Right cardiac atrium (tissue), 5 donors: Measurements from ENCODE around the gene ARID3B. TPM values are rescaled to one million over a fixed set of nuclear protein-coding genes. Genes with fewer than 3 reads are reported as not detected.
"Not testable (repeated sequence)": the region's sequence is repeated elsewhere in the genome, so short reads cannot be mapped to it uniquely, and the experiment has no call there.

ENCODE experiments used
- ATAC-seq, 2 donors: fragments of 200-7000 bp; cut with Tn5 transposase; one replicate each; pipeline versions ENCODE4 v1.8.0 to v1.9.1; 2020; ENCODE audit warnings: moderate library complexity in 2 of 2, mild to moderate bottlenecking in 1 of 2
- DNase-seq, 3 donors: peaks; one replicate each; pipeline ENCODE4 v3.0.0-alpha.2; 2020
- H3K27ac ChIP-seq: one replicate; pipeline ENCODE4 v1.5.1; 2013; ENCODE audit warnings: mild to moderate bottlenecking, low read length, control low read depth, moderate library complexity
- H3K27me3 ChIP-seq: one replicate; pipeline ENCODE4 v1.6.1; 2013; ENCODE audit not compliant: control insufficient read depth, insufficient read depth
- H3K4me1 ChIP-seq: one replicate; pipeline ENCODE4 v1.6.1; 2013; ENCODE audit warnings: low read length; ENCODE audit not compliant: control insufficient read depth, insufficient read depth
- H3K4me3 ChIP-seq: one replicate; pipeline ENCODE4 v1.5.1; 2013; ENCODE audit warnings: low read length, control low read depth
- H3K9me3 ChIP-seq: one replicate; pipeline ENCODE4 v1.6.1; 2013; ENCODE audit warnings: low read length; ENCODE audit not compliant: control insufficient read depth
- WGBS: extraction: QIAGEN DNeasy Blood & Tissue Kit; methylation state at CpG from one replicate; pipeline ENCODE4 v1.1.7; 2013; 5-methylcytosine and 5-hydroxymethylcytosine counted together
- intact Hi-C, 4 donors: fragments of 100-400 bp; cut with DNase I; formaldehyde crosslinking; loops; one replicate each; pipeline versions ENCODE4 v1.11.0 to v1.14.0; 2022 to 2023
- polyA plus RNA-seq: library from polyadenylated mRNA; stranded (reverse); fragments of 200-250 nt; gene quantifications from one replicate; pipeline ENCODE4 v1.2.3, GENCODE V29; 2013
- total RNA-seq, 4 donors: library from RNA; stranded (reverse); fragmentation: NEBNext Ultra II Directional; extraction: Animal tissue kit (Norgen Biotek cat#: 25700); gene quantifications; one replicate each; pipeline ENCODE4 v1.2.1, GENCODE V29; 2021
- donor health status: healthy with polysubstance abuse.
- donor health status: DM: no; HTN: yes; CAD: no.
- donor health status: DM: no; HTN: no; CAD: no.
- donor health status: DM: no; HTN: yes; CAD: no; lungs with severe emphysema.
- donor health status: DM: yes; HTN: yes; CAD: no.

Gene ARID3B
- total and polyA plus RNA-seq, 5 donors, result 2.1 to 3.8 (median 2.3) TPM

DNA sequence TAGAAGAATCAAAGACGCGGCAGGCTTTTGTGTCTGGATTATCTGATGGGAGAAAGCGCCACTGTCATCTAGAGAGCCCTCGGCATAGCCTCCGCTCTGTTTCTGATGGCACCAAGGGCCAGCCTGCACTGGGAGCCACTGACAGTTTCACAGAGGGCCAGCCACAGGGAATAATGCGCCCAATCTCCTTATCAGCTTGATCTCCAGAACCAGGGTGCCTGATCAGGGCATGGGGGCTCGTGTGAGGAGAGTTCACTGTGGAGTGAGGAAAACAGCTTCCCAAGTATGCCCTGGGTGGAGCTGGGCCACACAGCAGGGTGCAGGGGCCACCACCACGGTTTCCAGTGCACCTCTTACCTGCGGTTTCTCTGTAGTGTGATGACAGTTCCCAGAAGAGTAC is 44.8 kb downstream of the ARID3B start:
- no peak overlapping the region for H3K4me3 ChIP-seq
- no peaks in the 10 kb centered on the region for H3K9me3 ChIP-seq
- H3K27me3 ChIP-seq, result no peaks in the 10 kb centered on the region
- DNase-seq, result no peak
- intact Hi-C loops, result no loop called here
- ATAC-seq, result no peak
- no peak overlapping the region for H3K27ac ChIP-seq
- WGBS, result 86% methylated on average over 9 of the region's 9 CpGs
- peaks cover 12% of the 10 kb centered on the region for H3K4me1 ChIP-seq

DNA sequence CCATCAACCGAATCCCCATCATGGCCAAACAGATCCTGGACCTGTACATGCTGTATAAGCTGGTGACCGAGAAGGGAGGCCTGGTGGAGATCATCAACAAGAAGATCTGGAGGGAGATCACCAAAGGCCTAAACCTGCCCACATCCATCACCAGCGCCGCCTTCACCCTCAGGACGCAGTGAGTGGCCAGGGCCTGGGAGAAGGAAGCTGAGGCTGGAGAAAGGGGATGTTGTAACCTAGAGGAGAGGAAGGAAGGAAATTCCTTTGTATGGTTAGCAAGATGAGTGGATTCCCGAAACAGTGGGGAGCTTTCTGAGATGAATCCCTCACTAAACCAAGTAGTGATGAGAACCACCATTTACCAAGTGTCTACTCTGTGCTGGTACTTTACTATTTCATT is 48.8 kb downstream of the ARID3B start:
- WGBS, result 86% methylated on average over 6 of the region's 6 CpGs
- H3K4me3 ChIP-seq, result no peak overlapping the region
- no peaks in the 10 kb centered on the region for H3K27me3 ChIP-seq
- H3K9me3 ChIP-seq, result no peaks in the 10 kb centered on the region
- intact Hi-C loops, result no loop called here
- ATAC-seq (no peak), DNase-seq (peak in 1 of 3 donors; percentile 21)
- H3K27ac ChIP-seq, result no peak overlapping the region
- peaks cover 12% of the 10 kb centered on the region for H3K4me1 ChIP-seq

DNA sequence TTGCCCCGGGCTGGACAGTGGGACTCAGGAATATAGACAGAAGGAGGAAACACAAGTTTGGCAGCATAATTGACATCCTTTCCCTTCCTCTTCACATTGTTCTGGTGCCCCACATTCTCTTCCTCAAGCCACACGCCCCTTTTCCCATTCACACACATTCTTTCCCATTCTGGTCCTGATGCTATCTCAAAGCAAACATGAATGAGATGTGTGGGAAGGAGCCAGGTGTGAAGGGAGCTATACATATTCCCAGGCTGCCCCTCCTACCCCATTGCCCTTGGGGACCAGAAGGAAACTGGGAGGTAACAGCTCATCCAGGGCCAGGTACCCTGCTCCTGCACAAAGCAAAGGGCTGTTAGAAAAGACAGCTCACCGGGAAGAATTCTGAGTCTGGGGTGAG is 51.2 kb downstream of the ARID3B start:
- no peak for DNase-seq
- intact Hi-C loops, result no loop called here
- ATAC-seq, result no peak
- Histone ChIP-seq H3K4me1 (peaks cover 10% of the 10 kb centered on the region), H3K27me3 (no peaks in the 10 kb centered on the region), H3K4me3 (no peak overlapping the region), H3K27ac (no peak overlapping the region), H3K9me3 (no peaks in the 10 kb centered on the region)
- 83% methylated on average over 3 of the region's 3 CpGs for WGBS

DNA sequence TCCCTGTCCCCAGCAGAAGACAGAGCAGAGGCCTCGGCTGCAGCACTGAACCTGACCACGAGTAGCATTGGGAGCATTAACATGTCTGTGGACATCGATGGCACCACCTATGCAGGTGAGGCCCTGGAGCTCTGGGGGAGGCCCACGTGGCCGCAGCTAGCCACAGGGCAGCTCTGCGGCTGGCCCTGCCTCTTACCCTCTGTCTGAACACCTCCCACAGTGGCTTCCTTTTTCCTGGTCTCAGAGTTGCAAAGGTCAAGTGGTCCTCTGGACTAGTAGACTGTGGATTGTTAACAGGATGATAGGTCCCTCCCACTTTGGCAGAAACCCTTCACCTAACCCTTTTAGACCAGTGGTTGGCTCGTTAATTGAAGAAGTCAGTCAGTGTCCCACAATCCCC is 52.1 kb downstream of the ARID3B start:
- no peaks in the 10 kb centered on the region for H3K9me3 ChIP-seq
- intact Hi-C loops, result no loop called here
- H3K27me3 ChIP-seq, result no peaks in the 10 kb centered on the region
- DNase-seq, result peak in 1 of 3 donors; percentile 30
- WGBS, result 83% methylated on average over 7 of the region's 7 CpGs
- no peak for ATAC-seq
- no peak overlapping the region for H3K27ac ChIP-seq
- no peak overlapping the region for H3K4me3 ChIP-seq
- peaks cover 10% of the 10 kb centered on the region for H3K4me1 ChIP-seq

DNA sequence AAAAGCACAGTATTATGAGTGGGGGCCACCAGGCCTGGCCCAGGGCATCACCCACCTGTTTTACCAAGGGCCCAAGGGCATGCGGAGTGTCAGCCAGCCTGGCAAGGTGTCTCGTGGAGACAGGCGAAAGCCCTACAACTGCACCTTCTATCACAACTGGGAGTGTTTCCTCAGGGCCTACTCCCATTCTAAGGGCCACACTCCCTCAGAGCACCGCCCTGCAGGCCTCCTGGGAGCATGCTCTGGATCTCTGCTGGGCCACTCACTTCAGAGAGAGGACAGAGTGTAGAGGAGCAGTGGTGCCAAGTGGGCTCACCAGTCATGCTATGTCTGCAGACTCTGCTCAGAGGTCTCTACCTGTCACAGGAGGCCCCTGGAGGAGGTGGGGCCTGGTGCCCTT is 53.4 kb downstream of the ARID3B start:
- intact Hi-C loops, result no loop called here

DNA sequence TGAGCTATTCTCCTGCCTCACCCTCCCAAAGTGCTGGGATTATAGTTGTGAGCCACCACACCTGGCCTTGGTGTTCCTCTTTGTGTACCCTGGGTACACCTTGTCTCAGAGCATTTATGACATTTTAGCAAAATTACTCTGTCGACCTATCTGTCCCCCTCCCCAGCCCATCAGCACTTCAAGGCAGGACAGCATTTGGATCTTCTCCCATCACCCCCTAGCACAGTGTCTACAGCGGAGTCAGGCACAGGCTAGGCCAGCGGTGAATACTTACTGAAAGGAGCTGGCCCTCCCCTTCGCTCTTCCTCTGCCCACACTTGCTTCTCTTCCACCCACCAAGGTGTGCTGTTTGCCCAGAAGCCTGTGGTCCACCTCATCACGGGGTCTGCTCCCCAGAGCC is 54.3 kb downstream of the ARID3B start:
- ATAC-seq (no peak), DNase-seq (peak in 1 of 3 donors; percentile 14)
- no peaks in the 10 kb centered on the region for H3K27me3 ChIP-seq
- no peak overlapping the region for H3K27ac ChIP-seq
- intact Hi-C loops, result no loop called here
- WGBS, result 96% methylated on average over 5 of the region's 5 CpGs
- H3K4me3 ChIP-seq, result no peak overlapping the region
- peaks cover 2% of the 10 kb centered on the region for H3K4me1 ChIP-seq
- no peaks in the 10 kb centered on the region for H3K9me3 ChIP-seq

More for the DNA sequence above, 53.4 kb downstream of the ARID3B start:
- ATAC-seq (no peak), DNase-seq (no peak)
- H3K27ac ChIP-seq, result no peak overlapping the region
- no peak overlapping the region for H3K4me3 ChIP-seq
- no peaks in the 10 kb centered on the region for H3K27me3 ChIP-seq
- 97% methylated on average over 4 of the region's 4 CpGs for WGBS
- H3K4me1 ChIP-seq, result peaks cover 3% of the 10 kb centered on the region
- no peaks in the 10 kb centered on the region for H3K9me3 ChIP-seq

DNA sequence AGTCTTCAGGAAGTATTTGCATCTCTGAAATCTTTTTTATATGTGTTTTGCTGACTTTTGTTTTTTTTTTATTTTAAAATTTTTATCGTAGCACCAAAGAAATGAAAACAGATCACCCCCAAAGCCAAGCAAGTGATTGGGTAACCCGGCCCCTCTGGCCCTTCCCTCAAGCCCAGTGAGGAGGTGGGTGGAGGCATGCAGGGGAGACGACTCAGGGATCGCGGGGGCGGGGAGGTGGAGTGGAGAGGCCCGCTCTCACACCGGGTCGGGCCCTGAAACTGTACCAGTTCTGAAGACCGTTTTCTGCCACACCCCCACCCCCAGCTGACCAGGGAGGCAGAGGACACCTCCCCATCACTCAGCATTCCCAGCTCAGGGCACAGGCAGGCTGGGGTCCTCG is 55.7 kb downstream of the ARID3B start:
- WGBS, result 78% methylated on average over 10 of the region's 11 CpGs
- DNase-seq, result peak in 1 of 3 donors; percentile 24
- H3K9me3 ChIP-seq, H3K27me3 ChIP-seq, ATAC-seq, H3K27ac ChIP-seq, intact Hi-C loops, H3K4me1 ChIP-seq, H3K4me3 ChIP-seq: not testable (repeated sequence)

DNA sequence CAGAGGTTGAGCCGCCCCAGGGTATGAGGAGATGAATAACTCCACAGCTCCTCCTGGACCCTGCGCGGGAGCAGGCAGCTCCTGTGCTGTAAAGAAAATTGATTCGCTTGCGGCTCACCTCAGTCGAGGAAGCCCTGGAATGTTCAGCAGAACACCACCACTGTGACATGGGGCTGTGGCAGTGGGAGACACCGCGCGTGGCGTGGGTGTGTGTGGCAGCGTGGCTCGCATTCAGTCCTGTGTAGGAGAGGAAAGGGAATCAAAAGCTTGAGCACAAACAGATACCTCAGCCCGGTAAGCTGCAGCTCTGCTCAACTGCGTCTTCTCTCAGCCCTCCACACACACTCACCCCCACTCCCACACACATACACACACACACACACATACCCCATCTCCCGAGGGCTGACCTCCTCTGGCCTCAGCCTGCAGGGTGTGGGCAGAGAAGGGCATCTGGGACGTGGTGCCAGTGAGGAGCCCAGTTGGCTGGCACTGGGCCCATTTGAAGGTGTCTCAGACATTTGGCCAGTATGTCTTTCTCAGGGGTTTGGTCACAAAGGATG is 56.2 kb downstream of the ARID3B start:
- peak in 1 of 3 donors; percentile 19 for DNase-seq
- 87% methylated on average over 16 of the region's 16 CpGs for WGBS
- H3K4me3 ChIP-seq, H3K4me1 ChIP-seq, H3K27me3 ChIP-seq, H3K27ac ChIP-seq, intact Hi-C loops, H3K9me3 ChIP-seq: not testable (repeated sequence)
- ATAC-seq, result peak in 1 of 2 donors; percentile 1

DNA sequence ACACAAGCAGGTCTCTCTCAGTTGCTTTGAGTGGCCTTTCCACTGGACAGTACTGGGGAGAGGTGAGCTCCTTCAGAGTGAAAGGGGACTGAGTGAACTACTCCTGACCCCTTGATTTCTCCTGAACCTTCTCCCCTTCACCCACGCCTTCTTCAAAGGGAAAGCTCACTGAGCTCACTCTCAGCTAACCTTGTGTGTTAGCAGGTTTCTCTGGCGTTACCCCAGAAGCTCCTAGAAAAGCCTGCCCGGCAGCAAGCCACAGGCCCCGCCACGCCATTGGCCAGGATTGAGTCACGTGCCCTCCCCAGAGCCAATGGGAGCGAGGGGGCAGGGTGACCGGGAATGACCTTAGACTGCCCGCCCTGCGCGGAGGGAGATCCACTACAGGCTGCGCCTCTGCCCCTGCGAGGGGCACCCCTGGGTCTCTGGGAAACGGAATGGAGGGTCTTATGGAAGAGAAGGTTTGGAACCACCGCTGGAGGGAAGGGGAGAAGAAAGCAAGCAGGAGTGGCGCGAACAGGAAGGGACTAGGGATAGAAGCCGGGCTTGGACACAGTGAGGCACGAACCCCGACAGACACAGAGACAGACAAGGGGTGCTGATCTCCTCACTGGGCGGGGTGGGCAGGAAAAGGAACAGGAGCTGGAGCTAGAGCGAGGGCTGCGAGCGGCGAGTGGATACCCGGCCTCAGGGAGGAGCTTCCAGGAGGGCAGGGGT is 57.3 kb downstream of the ARID3B start:
- Histone ChIP-seq H3K27ac (peak overlapping the region; percentile 99), H3K9me3 (no peaks in the 10 kb centered on the region), H3K4me3 (peak overlapping the region; percentile 62), H3K27me3 (no peaks in the 10 kb centered on the region), H3K4me1 (peaks cover 2% of the 10 kb centered on the region)
- ATAC-seq (peak; percentile 97 to 98), DNase-seq (peak; percentile 94 to 98 (median 98))
- WGBS, result under 1% methylated on average over 26 of the region's 26 CpGs
- intact Hi-C loops, result no loop called here

DNA sequence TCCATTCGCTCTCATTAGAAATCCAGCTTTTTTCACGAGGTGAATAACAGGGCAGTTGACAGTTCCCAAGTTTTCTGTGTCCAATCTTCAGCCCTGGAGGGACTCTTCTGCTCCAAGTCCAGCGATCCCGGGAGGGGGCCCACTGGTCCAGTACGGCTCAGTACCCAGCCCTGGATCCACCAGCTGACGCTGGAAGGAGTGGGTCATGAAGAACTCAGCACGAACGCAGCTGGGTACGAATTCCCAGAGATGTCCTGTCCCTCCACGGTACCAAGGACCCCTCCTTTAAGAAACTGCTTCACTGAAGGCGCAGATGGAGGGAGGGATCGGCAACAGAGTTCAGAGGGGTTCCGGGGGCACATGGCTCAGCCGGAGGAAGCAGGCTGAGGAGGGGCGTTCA is 58.1 kb downstream of the ARID3B start:
- DNase-seq (peak in 1 of 3 donors; percentile 38), ATAC-seq (no peak)
- Histone ChIP-seq H3K27me3 (no peaks in the 10 kb centered on the region), H3K4me1 (peaks cover 2% of the 10 kb centered on the region), H3K4me3 (peak overlapping the region; percentile 62), H3K9me3 (no peaks in the 10 kb centered on the region), H3K27ac (peak overlapping the region; percentile 99)
- WGBS, result 64% methylated on average over 15 of the region's 15 CpGs
- intact Hi-C loops, result no loop called here

DNA sequence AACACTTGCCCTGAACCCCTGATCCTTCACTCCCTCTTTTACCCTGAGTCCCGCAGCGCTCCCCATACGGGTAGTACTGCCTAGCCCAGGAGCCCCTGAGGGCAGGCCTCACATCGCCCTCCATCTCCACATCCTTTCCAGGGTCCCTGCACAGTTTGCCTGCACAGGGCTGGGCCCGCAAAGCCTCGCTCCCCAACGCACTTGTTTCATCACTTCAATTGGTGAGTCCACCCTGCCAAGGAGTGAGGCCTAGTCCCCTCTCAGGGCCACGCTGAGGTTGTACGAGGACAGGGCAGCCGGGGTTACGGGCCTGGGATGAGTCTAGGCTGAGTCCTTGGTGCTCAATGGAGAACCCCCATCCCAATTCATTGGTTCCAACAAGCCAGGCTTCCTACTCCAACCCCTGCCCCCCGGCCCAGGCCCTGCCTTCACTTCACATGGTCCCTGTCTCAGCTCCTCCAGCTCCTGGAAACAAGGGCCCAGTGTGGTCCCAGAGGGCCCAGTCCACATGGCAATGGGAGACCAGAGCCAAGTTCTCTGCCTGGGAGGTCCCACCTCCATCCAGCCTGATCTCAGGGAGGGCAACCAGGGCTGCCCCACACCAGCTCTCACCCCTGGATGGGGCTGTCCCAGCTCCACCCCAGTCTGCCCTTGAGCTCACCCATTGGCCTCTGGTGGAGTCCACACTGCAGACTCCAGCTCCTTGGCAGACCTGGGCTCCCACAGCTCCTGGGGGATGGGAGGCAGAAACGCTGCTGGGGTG is 62.2 kb downstream of the ARID3B start:
- no peak for ATAC-seq
- intact Hi-C loops, result no loop called here
- H3K4me3 ChIP-seq, result no peak overlapping the region
- no peak overlapping the region for H3K27ac ChIP-seq
- H3K9me3 ChIP-seq, result no peaks in the 10 kb centered on the region
- H3K27me3 ChIP-seq, result no peaks in the 10 kb centered on the region
- H3K4me1 ChIP-seq, result no peaks in the 10 kb centered on the region
- WGBS, result 88% methylated on average over 13 of the region's 13 CpGs
- DNase-seq, result peak in 2 of 3 donors; percentile 42 to 50
